ENCODE measurements around the gene DBT. TPM values are rescaled to one million over a fixed set of nuclear protein-coding genes. Genes with fewer than 3 reads are reported as not detected.
"Not testable (repeated sequence)": the region's sequence is repeated elsewhere in the genome, so short reads cannot be mapped to it uniquely, and the experiment has no call there.

The DBT gene
- total and polyA plus RNA-seq, 2 of the 13 experiments (the other 11 are each of a cell fraction or from before 2014, with no cell fraction given) = 3.3 to 10.2 TPM

- BruUV-seq (replicated peaks); POLR2A ChIA-PET: not testable (repeated sequence)
- WGBS (ENCODE audit: low lambda C conversion rate) = 96% methylated on average over 4 of the region's 4 CpGs
These were observed 16.1 kb downstream of the DBT start for GRCh38 chr1:100233566-100233965.

GRCh38 chr1:100232156-100232555, 17.5 kb downstream of the DBT start:
- Histone ChIP-seq H2AFZ (ENCODE audit: low read length) (no peak overlapping the region), H3K4me3 (replicated peaks in 1 of 3; ENCODE audit: insufficient read depth in 1 of 3, low read depth in 2 of 3, low read length in 3 of 3) (no peak overlapping the region), H3K27me3 (ENCODE audit: control insufficient read depth in 1 of 2, insufficient read depth in 2 of 2, low read length in 2 of 2) (peaks cover 0 to 1% of the 10 kb centered on the region in 2 experiments; a peak in 1 of 5 replicates), H3K27ac (ENCODE audit: extremely low read length, insufficient read depth, low read length) (no peak overlapping the region), H3K9me3 (ENCODE audit: low read length) (no peaks in the 10 kb centered on the region), H3K4me2 (ENCODE audit: low read depth, low read length) (no peak overlapping the region), H3K4me1 (ENCODE audit: insufficient read depth, low read length) (no peaks in the 10 kb centered on the region), H4K20me1 (ENCODE audit: insufficient read depth, low read length) (no peaks in the 10 kb centered on the region), H3K36me3 (replicated peaks in 1 of 2; ENCODE audit: control insufficient read depth in 1 of 2, insufficient read depth in 2 of 2, low read length in 2 of 2) (peaks cover 6 to 40% of the 10 kb centered on the region in 2 experiments), H3K9ac (ENCODE audit: insufficient read depth, low read depth, low read length) (no peak overlapping the region), H3K79me2 (ENCODE audit: insufficient read depth, low read length) (no peaks in the 10 kb centered on the region)
- ChIA-PET CTCF (ENCODE audit: low intra/inter-chr PET ratio, low total read pairs) (no interaction called here), POLR2A (no interaction called here)
- in situ Hi-C loops (cut with HindIII; ENCODE audit: extremely low pct_ligation_motif_present, low pct_unique_long_range_greater_than_20kb) = no loop called here
- DNase-seq (ENCODE audit: low spot score) (no peak), FAIRE-seq (no peak), ATAC-seq (no peak)
- no TSS peak for BruUV-seq (replicated peaks)
- intact Hi-C loops (cut with micrococcal nuclease; ENCODE audit: unreplicated experiment) = no loop called here
- TF ChIP-seq HMG20B (CRISPR knock-in tag; conservative IDR thresholded peaks at IDR 0.05) = no peak
- no peak for TF ChIP-seq TAF1 (CRISPR knock-in tag; IDR thresholded peaks at IDR 0.05)
- WGBS (ENCODE audit: low lambda C conversion rate) = 100% methylated on average over 1 of the region's 1 CpG

More at GRCh38 chr1:100233566-100233965, 16.1 kb downstream of the DBT start:
- H2AFZ ChIP-seq (ENCODE audit: low read length); intact Hi-C loops (cut with micrococcal nuclease; ENCODE audit: unreplicated experiment); DNase-seq (ENCODE audit: low spot score); H3K27ac ChIP-seq (ENCODE audit: extremely low read length, insufficient read depth, low read length); H3K4me1 ChIP-seq (ENCODE audit: insufficient read depth, low read length); H3K4me2 ChIP-seq (ENCODE audit: low read depth, low read length); H4K20me1 ChIP-seq (ENCODE audit: insufficient read depth, low read length); in situ Hi-C loops (cut with HindIII; ENCODE audit: extremely low pct_ligation_motif_present, low pct_unique_long_range_greater_than_20kb); H3K9me3 ChIP-seq (ENCODE audit: low read length); H3K79me2 ChIP-seq (ENCODE audit: insufficient read depth, low read length); H3K27me3 ChIP-seq (ENCODE audit: control insufficient read depth in 1 of 2, insufficient read depth in 2 of 2, low read length in 2 of 2); CTCF ChIA-PET (ENCODE audit: low intra/inter-chr PET ratio, low total read pairs); ATAC-seq; H3K9ac ChIP-seq (ENCODE audit: insufficient read depth, low read depth, low read length); H3K4me3 ChIP-seq (replicated peaks in 1 of 3; ENCODE audit: insufficient read depth in 1 of 3, low read depth in 2 of 3, low read length in 3 of 3); FAIRE-seq: not testable (repeated sequence)
- H3K36me3 ChIP-seq (replicated peaks in 1 of 2; ENCODE audit: control insufficient read depth in 1 of 2, insufficient read depth in 2 of 2, low read length in 2 of 2) = peaks cover 6 to 38% of the 10 kb centered on the region in 2 experiments

GRCh38 chr1:100231721-100232120, 17.9 kb downstream of the DBT start:
- Histone ChIP-seq H3K9ac (ENCODE audit: insufficient read depth, low read depth, low read length) (no peak overlapping the region), H4K20me1 (ENCODE audit: insufficient read depth, low read length) (no peaks in the 10 kb centered on the region), H3K4me1 (ENCODE audit: insufficient read depth, low read length) (no peaks in the 10 kb centered on the region), H2AFZ (ENCODE audit: low read length) (no peak overlapping the region), H3K9me3 (ENCODE audit: low read length) (no peaks in the 10 kb centered on the region), H3K4me3 (replicated peaks in 1 of 3; ENCODE audit: insufficient read depth in 1 of 3, low read depth in 2 of 3, low read length in 3 of 3) (no peak overlapping the region), H3K79me2 (ENCODE audit: insufficient read depth, low read length) (no peaks in the 10 kb centered on the region), H3K27ac (ENCODE audit: extremely low read length, insufficient read depth, low read length) (no peak overlapping the region), H3K4me2 (ENCODE audit: low read depth, low read length) (no peak overlapping the region), H3K27me3 (ENCODE audit: control insufficient read depth in 1 of 2, insufficient read depth in 2 of 2, low read length in 2 of 2) (peaks cover 0 to 1% of the 10 kb centered on the region in 2 experiments; a peak in 1 of 5 replicates), H3K36me3 (replicated peaks in 1 of 2; ENCODE audit: control insufficient read depth in 1 of 2, insufficient read depth in 2 of 2, low read length in 2 of 2) (peaks cover 6 to 40% of the 10 kb centered on the region in 2 experiments; a peak in 4 of 5 replicates)
- intact Hi-C loops (cut with micrococcal nuclease; ENCODE audit: unreplicated experiment) = no loop called here
- in situ Hi-C loops (cut with HindIII; ENCODE audit: extremely low pct_ligation_motif_present, low pct_unique_long_range_greater_than_20kb) = no loop called here
- FAIRE-seq (no peak), DNase-seq (ENCODE audit: low spot score) (no peak), ATAC-seq (no peak)
- CTCF ChIA-PET (ENCODE audit: low intra/inter-chr PET ratio, low total read pairs) = no interaction called here
- no peak for TF ChIP-seq ZEB1 (IDR thresholded peaks at IDR 0.05; ENCODE audit: insufficient replicate concordance, low read depth)
- TF ChIP-seq ZKSCAN5 (CRISPR knock-in tag; IDR thresholded peaks at IDR 0.05) = no peak
- TF ChIP-seq NFRKB (IDR thresholded peaks at IDR 0.05) = no peak
- no peak for TF ChIP-seq SP140L (CRISPR knock-in tag; IDR thresholded peaks at IDR 0.05; ENCODE audit: borderline replicate concordance)
- TF ChIP-seq ZNF841 (CRISPR knock-in tag; IDR thresholded peaks at IDR 0.05; ENCODE audit: borderline replicate concordance) = no peak
- no peak for TF ChIP-seq ZNF615 (CRISPR knock-in tag; IDR thresholded peaks at IDR 0.05; ENCODE audit: borderline replicate concordance)
- POLR2A ChIA-PET = no interaction called here
- 94% methylated on average over 2 of the region's 2 CpGs for WGBS (ENCODE audit: low lambda C conversion rate)
- no TSS peak for BruUV-seq (replicated peaks)
